Right ventricle myocardium superior (tissue), 1 donor: Measurements from ENCODE around the gene BCL2L11. TPM values are rescaled to one million over a fixed set of nuclear protein-coding genes. Genes with fewer than 3 reads are reported as not detected.

Source experiments
- ATAC-seq: fragments of 200-7000 bp; cut with Tn5 transposase; one replicate; pipeline ENCODE4 v1.9.1; 2020; ENCODE audit warnings: mild to moderate bottlenecking; ENCODE audit not compliant: poor library complexity
- DNase-seq: peaks from one replicate; pipeline ENCODE4 v3.0.0-alpha.2; 2020
- intact Hi-C: fragments of 100-400 bp; cut with DNase I; formaldehyde crosslinking; loops from one replicate; pipeline ENCODE4 v1.11.2; 2022
- total RNA-seq: library from RNA; stranded (reverse); fragmentation: NEBNext Ultra II Directional; extraction: Animal tissue kit (Norgen Biotek cat#: 25700); gene quantifications from one replicate; pipeline ENCODE4 v1.2.1, GENCODE V29; 2021
- donor health status: DM: no; HTN: yes; CAD: no; lungs with severe emphysema.

Gene BCL2L11
- total RNA-seq, 1 donor from 2014 or later, result 10.8 TPM

- ATAC-seq (peak; percentile 63), DNase-seq (peak; percentile 82)
- intact Hi-C loops, result loop anchor here (5.0 to 10.0 kb wide), 2 partner anchors 305 to 548 kb away; no protein-coding TSS in a partner anchor
These were observed 3.7 kb upstream of the BCL2L11 start for GRCh38 chr2:111116843-111117597.

DNA sequence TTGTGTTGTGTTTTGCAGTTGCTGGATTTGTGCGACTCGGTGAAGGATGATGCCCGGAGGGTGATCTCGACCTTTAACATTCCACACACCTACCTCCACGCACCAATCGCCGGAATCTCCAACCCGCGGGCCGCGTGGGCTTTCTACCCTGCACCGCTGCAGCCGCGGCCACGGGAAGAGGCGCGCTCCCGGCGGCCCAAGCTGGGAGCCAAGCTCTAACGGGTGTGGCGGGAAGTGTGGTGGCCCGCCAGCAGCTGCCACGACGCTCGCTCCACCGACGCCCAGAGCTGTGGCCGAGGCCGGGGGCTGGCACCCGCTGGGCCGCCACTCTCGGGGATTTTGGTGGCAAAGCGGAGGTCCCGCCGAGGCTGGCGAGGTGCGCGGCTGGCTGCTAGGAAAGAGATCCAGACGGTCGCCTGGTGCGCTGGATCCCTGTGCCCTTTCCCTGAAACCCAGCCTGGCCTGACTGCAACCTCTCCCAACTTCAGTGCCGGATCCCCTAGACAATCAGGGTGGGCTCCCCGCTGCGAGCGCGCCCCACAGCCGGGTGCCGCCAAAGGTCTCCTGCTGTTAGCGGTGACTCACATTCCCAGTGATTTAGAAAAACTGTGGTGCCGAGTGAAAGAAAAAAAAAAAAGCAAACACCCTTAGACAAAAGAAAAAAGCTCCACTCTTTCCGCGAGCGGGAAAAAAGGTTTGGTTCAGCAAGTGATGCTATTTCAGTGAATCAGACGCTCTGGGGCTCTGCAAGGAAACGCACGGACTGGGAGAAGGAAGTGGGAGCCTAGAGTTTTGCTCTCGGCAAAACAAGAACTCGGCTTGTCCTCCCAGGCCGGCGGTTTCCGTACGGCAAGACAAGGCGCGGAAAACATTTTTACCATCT is 2.9 kb upstream of the BCL2L11 start:
- intact Hi-C loops, result loop anchor here (5.0 to 10.0 kb wide), 2 partner anchors 306 to 547 kb away; no protein-coding TSS in a partner anchor
- peak; percentile 20 for ATAC-seq

GRCh38 chr2:111118481-111118980 is 2.2 kb upstream of the BCL2L11 start:
- ATAC-seq, result no peak
- DNase-seq, result peak; percentile 41
- intact Hi-C loops, result loop anchor here (5.0 to 10.0 kb wide), 2 partner anchors 306 to 546 kb away; no protein-coding TSS in a partner anchor

More for the DNA sequence above, 2.9 kb upstream of the BCL2L11 start:
- DNase-seq, result peak; percentile 63

- DNase-seq (peak; percentile 49), ATAC-seq (no peak)
- intact Hi-C loops, result loop anchor here (5.0 to 10.0 kb wide), 2 partner anchors 307 to 546 kb away; no protein-coding TSS in a partner anchor
These were observed 1.5 kb upstream of the BCL2L11 start for GRCh38 chr2:111118981-111119821.

- intact Hi-C loops, result loop anchor here (5.0 to 10.0 kb wide), 2 partner anchors 308 to 545 kb away; no protein-coding TSS in a partner anchor
- ATAC-seq (no peak), DNase-seq (no peak)
These were observed 877 bp upstream of the BCL2L11 start for GRCh38 chr2:111119822-111120252.

DNA sequence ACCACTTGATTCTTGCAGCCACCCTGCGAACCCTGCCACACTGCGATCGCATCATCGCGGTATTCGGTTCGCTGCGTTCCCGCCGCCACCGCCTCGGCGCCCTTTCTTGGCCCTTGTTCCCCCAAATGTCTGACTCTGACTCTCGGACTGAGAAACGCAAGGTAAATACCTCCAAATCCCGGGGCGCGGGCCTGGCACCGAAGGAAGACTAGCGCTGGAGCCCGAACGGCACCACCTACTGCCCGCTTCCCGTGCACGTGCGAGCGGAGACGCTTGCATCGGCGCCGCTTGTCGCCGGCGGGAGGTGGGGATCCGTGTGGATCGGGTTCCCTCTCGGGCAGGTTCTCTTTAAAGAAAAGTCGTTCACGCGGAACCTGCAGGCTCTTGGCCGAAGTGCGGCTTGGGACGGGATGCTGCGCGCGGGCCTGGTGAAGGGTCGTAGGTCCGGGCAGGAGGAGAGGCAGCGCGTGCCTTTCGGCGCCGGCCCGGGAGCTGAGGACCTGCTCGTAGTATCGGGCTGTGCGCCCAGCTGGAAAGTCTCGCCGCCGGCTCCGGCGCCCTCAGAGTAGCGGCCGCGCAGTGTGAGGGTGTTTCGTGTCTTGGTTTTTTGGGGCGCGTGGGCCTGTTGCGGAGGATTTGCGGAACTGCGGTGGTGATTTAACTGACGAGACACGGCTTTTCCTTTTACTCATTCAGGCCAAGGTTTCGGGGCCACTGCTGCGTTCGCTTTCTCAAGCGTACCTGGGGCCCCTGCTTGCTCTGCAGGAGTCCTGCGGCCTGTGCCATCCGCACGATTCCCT is 514 bp downstream of the BCL2L11 start:
- intact Hi-C loops, result no loop called here
- DNase-seq (peak; percentile 72), ATAC-seq (peak; percentile 28)

DNA sequence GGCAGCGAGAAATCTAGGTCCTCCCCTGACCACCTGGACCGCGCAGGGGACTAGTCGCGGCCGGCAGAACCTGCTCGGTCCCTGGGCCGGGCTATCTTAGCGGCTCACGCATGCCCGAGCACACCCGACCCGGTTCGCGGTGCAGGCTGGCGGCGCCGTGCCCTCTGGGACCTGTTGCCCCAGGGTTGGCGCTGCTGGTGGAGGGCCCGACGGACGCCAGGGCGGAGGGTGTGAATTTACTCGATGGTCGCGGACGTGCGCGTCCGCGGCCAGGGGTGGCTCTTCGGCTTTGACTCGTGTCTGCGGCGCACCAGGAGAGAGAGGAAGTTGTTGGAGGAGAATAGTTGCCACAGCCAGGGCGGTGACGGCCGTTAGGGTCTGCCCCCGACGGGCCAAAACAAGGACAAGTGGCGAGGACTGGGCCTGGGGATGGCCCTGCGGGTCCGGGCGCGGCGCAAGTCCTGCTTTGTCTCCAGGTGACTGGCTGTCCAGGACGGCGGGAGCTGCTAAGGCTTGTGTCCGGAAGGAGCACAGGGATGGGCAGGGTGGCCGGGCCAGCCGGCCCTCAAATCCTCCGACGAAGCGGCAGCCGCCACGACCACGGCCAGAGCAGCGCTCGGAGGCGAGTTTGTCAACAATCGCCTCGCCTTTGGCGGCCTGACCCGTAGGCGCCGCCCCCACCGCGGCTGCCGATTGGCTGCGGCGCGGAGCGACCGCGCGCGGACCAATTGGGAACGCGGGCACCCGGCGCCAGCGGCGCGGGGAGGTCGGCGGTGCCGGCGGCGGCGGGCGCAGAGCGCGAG is 1.3 kb downstream of the BCL2L11 start:
- DNase-seq (peak; percentile 94), ATAC-seq (peak; percentile 81)
- intact Hi-C loops, result no loop called here

DNA sequence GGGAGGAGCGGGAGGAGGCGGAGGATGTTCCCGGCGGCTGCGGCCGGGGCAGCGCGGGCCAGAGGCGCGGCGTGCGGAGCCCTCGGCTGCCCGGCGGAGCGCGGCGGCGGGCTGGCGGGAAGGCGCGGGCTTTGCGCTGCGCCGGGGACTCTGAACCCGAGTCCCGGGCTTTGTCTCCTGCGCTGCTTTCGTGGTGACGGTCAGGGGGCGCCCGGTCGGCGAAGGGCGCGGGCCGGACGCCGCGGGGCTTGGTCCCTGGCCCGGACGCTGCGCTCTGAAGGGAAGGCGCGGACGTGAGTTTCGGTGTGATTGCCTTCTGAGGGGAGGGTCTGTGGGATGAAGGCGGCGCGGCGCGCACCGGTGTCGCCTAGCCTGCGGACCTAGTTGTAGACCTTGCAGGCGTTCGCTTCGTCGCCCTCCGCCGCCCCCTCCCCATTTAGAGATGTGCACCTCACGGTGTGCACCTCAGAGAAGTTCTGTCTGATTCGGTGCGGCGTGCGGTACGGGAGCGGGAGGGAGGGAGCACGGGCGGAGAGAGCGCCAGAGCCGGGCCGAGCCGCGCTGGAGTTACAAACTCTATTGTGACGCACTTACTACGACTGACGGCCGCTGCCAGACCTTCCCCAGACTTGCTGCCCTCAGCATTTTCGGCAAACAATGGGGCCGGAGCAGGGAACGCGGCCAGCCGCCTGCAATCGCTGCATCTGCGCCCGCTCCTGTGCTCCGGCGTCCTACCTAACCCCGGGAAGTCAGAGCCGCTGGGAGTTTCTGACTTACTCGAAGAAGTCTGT is 2.1 kb downstream of the BCL2L11 start:
- intact Hi-C loops, result no loop called here
- ATAC-seq (peak; percentile 54), DNase-seq (peak; percentile 93)

- DNase-seq (no peak), ATAC-seq (no peak)
- intact Hi-C loops, result no loop called here
These were observed 3.0 kb downstream of the BCL2L11 start for GRCh38 chr2:111123751-111124150.

GRCh38 chr2:111126581-111126980 is 5.9 kb downstream of the BCL2L11 start:
- intact Hi-C loops, result no loop called here
- ATAC-seq, result no peak
- no peak for DNase-seq

GRCh38 chr2:111127351-111127750 is 6.6 kb downstream of the BCL2L11 start:
- DNase-seq (no peak), ATAC-seq (no peak)
- intact Hi-C loops, result no loop called here

- intact Hi-C loops, result no loop called here
- ATAC-seq, result no peak
- no peak for DNase-seq
These were observed 7.4 kb downstream of the BCL2L11 start for GRCh38 chr2:111128096-111128495.

- DNase-seq (no peak), ATAC-seq (no peak)
- intact Hi-C loops, result no loop called here
These were observed 12.9 kb downstream of the BCL2L11 start for GRCh38 chr2:111133603-111134002.

DNA sequence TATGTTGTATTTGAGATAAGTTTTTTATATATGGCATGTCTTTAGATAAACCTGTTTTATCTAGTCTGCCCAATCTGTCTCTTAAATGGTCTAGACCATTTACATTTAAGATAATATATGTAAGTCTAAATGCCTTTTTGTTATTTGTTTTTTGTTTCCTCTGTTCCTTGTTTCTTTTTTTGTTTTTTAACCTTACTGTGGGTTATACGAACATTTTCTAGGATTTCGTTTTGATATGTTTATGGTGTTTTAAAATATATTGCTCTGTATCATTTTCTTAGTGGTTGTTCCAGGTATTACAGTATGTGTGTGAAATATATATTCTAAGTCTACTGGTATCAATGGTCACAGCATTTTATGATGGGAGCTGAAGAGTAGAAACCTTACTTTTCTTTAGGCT is 13.3 kb downstream of the BCL2L11 start:
- no peak for DNase-seq
- ATAC-seq, result no peak
- intact Hi-C loops, result no loop called here

GRCh38 chr2:111135237-111135909 is 14.7 kb downstream of the BCL2L11 start:
- no peak for DNase-seq
- no peak for ATAC-seq
- intact Hi-C loops, result no loop called here
